T-cell (primary cell): ENCODE measurements around the gene DLX6. TPM values are rescaled to one million over a fixed set of nuclear protein-coding genes. Genes with fewer than 3 reads are reported as not detected.
"Not testable (repeated sequence)": the region's sequence is repeated elsewhere in the genome, so short reads cannot be mapped to it uniquely, and the experiment has no call there.

ENCODE experiments used
- ATAC-seq, 4 experiments: fragments of 200-7000 bp in 3 of 4; fragments of 150-1000 bp in 1 of 4; cut with Tn5 transposase; replicated peaks in 1 of 4; 1 replicate in 3 of 4; 2 replicates in 1 of 4; pipeline ENCODE4 v1.10.0; 2021; ENCODE audit warnings: moderate library complexity in 3 of 4, mild to moderate bottlenecking in 2 of 4, moderate number of reproducible peaks in 1 of 4
- CTCF ChIA-PET, 2 donors: fragments of 300-600 bp; sonication (Branson Sonifier 250); formaldehyde crosslinking; loops; one replicate each; lab custom pipeline; 2022; ENCODE audit warnings: antibody characterized with exemption in 2 of 2; lab: Charles Lee
- POLR2A ChIA-PET, 2 donors: fragments of 300-600 bp; sonication (Branson Sonifier 250); formaldehyde crosslinking; loops; one replicate each; lab custom pipeline; 2022; ENCODE audit warnings: antibody characterized with exemption in 2 of 2; lab: Charles Lee
- DNase-seq, 35 experiments: peaks; one replicate each; pipeline versions ENCODE4 v3.0.0 to v3.0.0-alpha.2; 2013 to 2023
- H3K27ac ChIP-seq: one replicate; pipeline ENCODE4 v1.5.1; 2013; ENCODE audit warnings: low read length
- H3K27me3 ChIP-seq, 2 experiments: replicated peaks in 1 of 2; 1 replicate in 1 of 2; 2 replicates in 1 of 2; pipeline versions ENCODE4 v1.6.1 to v1.7.0; 2013; ENCODE audit warnings: low read length in 1 of 2, mixed read lengths in 1 of 2; ENCODE audit not compliant: control insufficient read depth in 2 of 2, insufficient read depth in 2 of 2; ENCODE audit errors: extremely low read depth in 1 of 2
- H3K36me3 ChIP-seq, 2 donors: 1 replicate in 1 of 2; 2 replicates in 1 of 2; pipeline versions ENCODE4 v1.6.1 to v1.7.0; 2013; ENCODE audit warnings: low read length in 1 of 2; ENCODE audit not compliant: control insufficient read depth in 2 of 2, insufficient read depth in 1 of 2; ENCODE audit errors: extremely low read depth in 1 of 2
- H3K4me1 ChIP-seq, 2 experiments: 1 replicate in 1 of 2; 2 replicates in 1 of 2; pipeline versions ENCODE4 v1.6.1 to v1.7.0; 2013; ENCODE audit warnings: low read length in 2 of 2, mixed read lengths in 1 of 2; ENCODE audit not compliant: insufficient read depth in 2 of 2, control insufficient read depth in 1 of 2; ENCODE audit errors: extremely low read depth in 1 of 2
- H3K4me3 ChIP-seq, 2 donors: 1 replicate in 1 of 2; 2 replicates in 1 of 2; pipeline versions ENCODE4 v1.5.1 to v1.7.0; 2013; ENCODE audit warnings: mild to moderate bottlenecking in 2 of 2, low read length in 1 of 2, moderate library complexity in 1 of 2; ENCODE audit not compliant: control insufficient read depth in 1 of 2; ENCODE audit errors: extremely low read depth in 1 of 2
- H3K9me3 ChIP-seq: 2 replicates; pipeline ENCODE4 v1.7.0; 2013
- H3K27ac Mint-ChIP-seq, 2 donors: one replicate each; pipeline ENCODE4 v1.8.0; 2020 to 2021; ENCODE audit warnings: mild to moderate bottlenecking in 2 of 2, mixed read lengths in 2 of 2
- H3K27me3 Mint-ChIP-seq, 2 donors: one replicate each; pipeline ENCODE4 v1.8.0; 2021 to 2022; ENCODE audit warnings: mixed read lengths in 2 of 2
- H3K36me3 Mint-ChIP-seq: one replicate; pipeline ENCODE4 v1.8.0; 2021; ENCODE audit warnings: mixed read lengths
- H3K4me1 Mint-ChIP-seq, 3 donors: one replicate each; pipeline ENCODE4 v1.8.0; 2020 to 2022; ENCODE audit warnings: mixed read lengths in 3 of 3, mild to moderate bottlenecking in 1 of 3
- H3K4me3 Mint-ChIP-seq, 3 donors: one replicate each; pipeline ENCODE4 v1.8.0; 2020 to 2022; ENCODE audit warnings: mild to moderate bottlenecking in 3 of 3, mixed read lengths in 3 of 3, moderate library complexity in 3 of 3
- H3K9me3 Mint-ChIP-seq, 3 donors: one replicate each; pipeline ENCODE4 v1.8.0; 2020 to 2022; ENCODE audit warnings: mixed read lengths in 3 of 3
- WGBS: methylation state at CpG from one replicate; pipeline ENCODE4 v1.1.5; 2013; ENCODE audit warnings: missing lambda C conversion rate; ENCODE audit not compliant: insufficient coverage; 5-methylcytosine and 5-hydroxymethylcytosine counted together
- total RNA-seq, 35 experiments: library from RNA in 6 of 35; stranded (reverse) in 6 of 35; fragments of 120-200 nt in 1 of 35; gene quantifications; one replicate each; pipeline versions ENCODE4 v1.2.1 to v1.2.4 and lab custom pipeline; 2013 to 2026

The DLX6 gene
- total RNA-seq, 5 donors from 2014 or later (not counting 1 experiment from before 2014, with no cell fraction given): not detected

- H3K27me3 ChIP-seq: peaks cover 14 to 76% of the 10 kb centered on the region in 2 experiments
These were observed 19.8 kb downstream of the DLX6 start for GRCh38 chr7:97025130-97025499.

GRCh38 chr7:97025983-97026714, 20.8 kb downstream of the DLX6 start:
- no peak overlapping the region for H3K27ac ChIP-seq
- H3K4me1 Mint-ChIP-seq: peaks cover 54 to 58% (median 55%) of the 10 kb centered on the region in 3 donors
- H3K4me3 ChIP-seq: peak overlapping the region in 1 of 2 donors; percentile 60
- H3K4me1 ChIP-seq: peaks cover 4 to 47% of the 10 kb centered on the region in 2 experiments
- ChIA-PET POLR2A (no interaction called here), CTCF (interaction anchor here (0.6 to 2.5 kb wide), 8 partner anchors 9 to 1111 kb away, joined by 3 to 28 read pairs (median 10); no protein-coding TSS in a partner anchor)
- ATAC-seq (peak; percentile 32 to 72 (median 44)), DNase-seq (peak in 7 of 35 experiments; percentile 5 to 34 (median 13))
- H3K9me3 Mint-ChIP-seq: no peaks in the 10 kb centered on the region
- WGBS: 3% methylated on average over 21 of the region's 29 CpGs
- H3K27me3 ChIP-seq: peaks cover 14 to 69% of the 10 kb centered on the region in 2 experiments
- H3K9me3 ChIP-seq: no peaks in the 10 kb centered on the region
- H3K27ac Mint-ChIP-seq: peak overlapping the region in 1 of 2 donors; percentile 55
- H3K4me3 Mint-ChIP-seq: peak overlapping the region; percentile 71 to 80 (median 79)
- no peaks in the 10 kb centered on the region for H3K36me3 ChIP-seq
- H3K36me3 Mint-ChIP-seq: no peaks in the 10 kb centered on the region
- H3K27me3 Mint-ChIP-seq: peaks cover 65 to 76% of the 10 kb centered on the region in 2 donors

More at GRCh38 chr7:97025130-97025499, 19.8 kb downstream of the DLX6 start:
- Histone ChIP-seq H3K9me3 (no peaks in the 10 kb centered on the region), H3K36me3 (no peaks in the 10 kb centered on the region), H3K4me3 (no peak overlapping the region), H3K4me1 (peaks cover 4 to 47% of the 10 kb centered on the region in 2 experiments), H3K27ac (no peak overlapping the region)
- 6% methylated on average over 4 of the region's 8 CpGs for WGBS
- H3K36me3 Mint-ChIP-seq: no peaks in the 10 kb centered on the region
- H3K4me3 Mint-ChIP-seq: peak overlapping the region in 1 of 3 donors; percentile 80
- ATAC-seq: no peak
- POLR2A ChIA-PET: interaction anchor here in 1 of 2 donors (0.6 kb wide), 1 partner anchor 21 kb away, joined by 9 read pairs; no protein-coding TSS in a partner anchor
- peaks cover 68 to 81% of the 10 kb centered on the region in 2 donors for H3K27me3 Mint-ChIP-seq
- CTCF ChIA-PET: no interaction called here
- no peak overlapping the region for H3K27ac Mint-ChIP-seq
- no peaks in the 10 kb centered on the region for H3K9me3 Mint-ChIP-seq
- DNase-seq: no peak
- H3K4me1 Mint-ChIP-seq: peaks cover 58 to 61% (median 58%) of the 10 kb centered on the region in 3 donors

GRCh38 chr7:97026715-97027426, 21.5 kb downstream of the DLX6 start:
- no peaks in the 10 kb centered on the region for H3K36me3 Mint-ChIP-seq
- no peaks in the 10 kb centered on the region for H3K9me3 Mint-ChIP-seq
- Histone ChIP-seq H3K27me3 (peaks cover 14 to 62% of the 10 kb centered on the region in 2 experiments), H3K36me3 (no peaks in the 10 kb centered on the region), H3K27ac (no peak overlapping the region), H3K4me1 (peaks cover 4 to 42% of the 10 kb centered on the region in 2 experiments), H3K4me3 (peak overlapping the region; percentile 23 to 60), H3K9me3 (no peaks in the 10 kb centered on the region)
- peak overlapping the region; percentile 71 to 80 (median 79) for H3K4me3 Mint-ChIP-seq
- ATAC-seq (peak in 2 of 4 experiments; percentile 13 to 24), DNase-seq (no peak)
- ChIA-PET POLR2A (no interaction called here), CTCF (interaction anchor here (0.6 to 2.5 kb wide), 20 partner anchors 10 to 1111 kb away, joined by 3 to 28 read pairs (median 5); no protein-coding TSS in a partner anchor)
- 15% methylated on average over 4 of the region's 17 CpGs for WGBS
- H3K4me1 Mint-ChIP-seq: peaks cover 49 to 52% (median 51%) of the 10 kb centered on the region in 3 donors
- H3K27ac Mint-ChIP-seq: peak overlapping the region in 1 of 2 donors; percentile 55
- H3K27me3 Mint-ChIP-seq: peaks cover 64 to 73% of the 10 kb centered on the region in 2 donors

- peak overlapping the region; percentile 71 to 80 (median 79) for H3K4me3 Mint-ChIP-seq
- no peak overlapping the region for H3K27ac Mint-ChIP-seq
- DNase-seq (peak in 34 of 35 experiments; percentile 29 to 81 (median 58)), ATAC-seq (peak; percentile 66 to 71 (median 70))
- H3K27me3 Mint-ChIP-seq: peaks cover 61 to 73% of the 10 kb centered on the region in 2 donors
- no peaks in the 10 kb centered on the region for H3K9me3 Mint-ChIP-seq
- Histone ChIP-seq H3K27me3 (peaks cover 14 to 62% of the 10 kb centered on the region in 2 experiments), H3K4me1 (peaks cover 4 to 37% of the 10 kb centered on the region in 2 experiments), H3K27ac (no peak overlapping the region), H3K36me3 (no peaks in the 10 kb centered on the region), H3K4me3 (peak overlapping the region; percentile 23 to 60), H3K9me3 (no peaks in the 10 kb centered on the region)
- 1% methylated on average over 11 of the region's 23 CpGs for WGBS
- H3K4me1 Mint-ChIP-seq: peaks cover 42 to 45% (median 44%) of the 10 kb centered on the region in 3 donors
- no peaks in the 10 kb centered on the region for H3K36me3 Mint-ChIP-seq
- CTCF ChIA-PET: interaction anchor here (0.5 to 2.5 kb wide), 21 partner anchors 12 to 1516 kb away, joined by 3 to 28 read pairs (median 6); no protein-coding TSS in a partner anchor
- POLR2A ChIA-PET: no interaction called here
These were observed 22.3 kb downstream of the DLX6 start for GRCh38 chr7:97027427-97028234.

DNA sequence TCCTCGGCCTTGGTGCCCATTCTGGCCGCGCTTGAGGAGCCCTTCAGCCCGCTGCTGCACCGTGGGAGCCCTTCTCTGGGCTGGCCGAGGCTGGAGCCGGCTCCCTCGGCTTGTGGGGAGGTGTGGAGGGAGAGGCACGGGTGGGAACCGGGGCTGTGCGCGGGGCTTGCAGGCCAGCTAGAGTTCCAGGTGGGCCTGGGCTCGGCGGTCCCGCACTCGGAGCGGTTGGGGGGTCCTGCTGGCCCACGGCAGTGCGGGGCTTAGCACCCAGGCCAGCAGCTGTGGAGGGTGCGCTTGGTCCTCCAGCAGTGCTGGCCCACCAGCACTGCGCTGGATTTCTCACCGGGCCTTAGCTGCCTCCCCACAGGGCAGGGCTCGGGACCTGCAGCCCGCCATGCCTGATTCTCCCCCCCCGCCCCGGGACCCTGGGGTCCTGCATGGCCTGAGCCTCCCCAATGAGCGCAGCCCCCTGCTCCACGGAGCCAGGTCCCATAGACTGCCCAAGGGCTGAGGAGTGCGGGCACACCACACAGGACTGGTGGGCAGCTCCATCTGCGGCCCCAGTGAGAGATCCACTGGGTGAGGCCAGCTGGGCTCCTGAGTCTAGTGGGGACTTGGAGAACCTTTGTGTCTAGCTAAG, 29.0 kb downstream of the DLX6 start:
- H3K4me1 ChIP-seq, H3K27ac ChIP-seq, H3K9me3 Mint-ChIP-seq, H3K36me3 ChIP-seq, H3K4me3 ChIP-seq, H3K9me3 ChIP-seq, POLR2A ChIA-PET, H3K4me1 Mint-ChIP-seq, H3K27ac Mint-ChIP-seq, H3K36me3 Mint-ChIP-seq, H3K4me3 Mint-ChIP-seq, CTCF ChIA-PET, DNase-seq, ATAC-seq: not testable (repeated sequence)
- H3K27me3 Mint-ChIP-seq: peaks cover 23 to 30% of the 10 kb centered on the region in 2 donors
- H3K27me3 ChIP-seq: peaks cover under 1 to 12% of the 10 kb centered on the region in 2 experiments
- 93% methylated on average over 19 of the region's 30 CpGs for WGBS
